HL-60/S4 treated with retinoic acid at 250 ng/mL for 4 days and 3 days (cell line): ENCODE measurements around the gene KRTAP9-7.

Source experiments
- in situ Hi-C: fragments of 300-500 bp; cut with MboI; formaldehyde crosslinking; loops from 2 replicates; pipeline ENCODE4 v1.7.0; 2022; ENCODE audit warnings: low sequenced_read_pairs

The KRTAP9-7 gene

GRCh38 chr17:41318231-41318630 lies 42.7 kb downstream of the KRTAP9-7 start:
- in situ Hi-C loops = no loop called here

GRCh38 chr17:41322094-41322902 lies 46.8 kb downstream of the KRTAP9-7 start:
- in situ Hi-C loops = no loop called here

- in situ Hi-C loops = no loop called here
These were observed 47.7 kb downstream of the KRTAP9-7 start for GRCh38 chr17:41322903-41323895.

- in situ Hi-C loops = no loop called here
These were observed 48.9 kb downstream of the KRTAP9-7 start for GRCh38 chr17:41324180-41325075.

- in situ Hi-C loops = no loop called here
These were observed 49.6 kb downstream of the KRTAP9-7 start for GRCh38 chr17:41325126-41325525.

GRCh38 chr17:41325611-41326010 lies 50.1 kb downstream of the KRTAP9-7 start:
- in situ Hi-C loops = no loop called here
